H1 (cell line): ENCODE measurements around the gene AIPL1. TPM values are rescaled to one million over a fixed set of nuclear protein-coding genes. Genes with fewer than 3 reads are reported as not detected.

Source experiments
- KDM4A ChIP-seq: IDR thresholded peaks from one replicate; pipeline ENCODE4 v1.7.1; 2012; ENCODE audit warnings: low read depth, mild to moderate bottlenecking, moderate library complexity, low read length, inconsistent platforms; ENCODE audit not compliant: severe bottlenecking
- polyA plus RNA-seq, 7 experiments: library from polyadenylated mRNA; depleted of rRNA in 3 of 7; stranded (reverse) in 5 of 7; unstranded in 2 of 7; fragments of >200 nt in 5 of 7; fragments of 200-250 nt in 2 of 7; gene quantifications; 1 replicate in 5 of 7; 2 replicates in 1 of 7; 4 replicates in 1 of 7; pipeline versions ENCODE4 v1.2.1 to v1.2.3, GENCODE V29; 2011 to 2013; ENCODE audit warnings: missing spikeins in 2 of 7, mixed read lengths in 2 of 7
- total RNA-seq: library from RNA; stranded (reverse); fragmentation: NEBNext Ultra II Directional; extraction: Animal tissue kit (Norgen Biotek cat#: 25700); gene quantifications from 2 replicates; pipeline ENCODE4 v1.2.1, GENCODE V29; 2021
- TF ChIP-seq, protein P1 (sequence below): fragments of 300-600 bp; sonication (generic); IDR thresholded peaks from 2 replicates; pipeline ENCODE4 v1.7.1; 2012; ENCODE audit warnings: low read length, moderate library complexity, mild to moderate bottlenecking, inconsistent platforms; ENCODE audit not compliant: insufficient replicate concordance

AIPL1 gene
- total and polyA plus RNA-seq, 2 of the 8 experiments (the other 6 are each of a cell fraction or from before 2014, with no cell fraction given): 0.56 to 0.71 TPM

GRCh38 chr17:6376931-6377361 is 58.0 kb downstream of the AIPL1 start (continued):
- TF ChIP-seq, protein P1, sequence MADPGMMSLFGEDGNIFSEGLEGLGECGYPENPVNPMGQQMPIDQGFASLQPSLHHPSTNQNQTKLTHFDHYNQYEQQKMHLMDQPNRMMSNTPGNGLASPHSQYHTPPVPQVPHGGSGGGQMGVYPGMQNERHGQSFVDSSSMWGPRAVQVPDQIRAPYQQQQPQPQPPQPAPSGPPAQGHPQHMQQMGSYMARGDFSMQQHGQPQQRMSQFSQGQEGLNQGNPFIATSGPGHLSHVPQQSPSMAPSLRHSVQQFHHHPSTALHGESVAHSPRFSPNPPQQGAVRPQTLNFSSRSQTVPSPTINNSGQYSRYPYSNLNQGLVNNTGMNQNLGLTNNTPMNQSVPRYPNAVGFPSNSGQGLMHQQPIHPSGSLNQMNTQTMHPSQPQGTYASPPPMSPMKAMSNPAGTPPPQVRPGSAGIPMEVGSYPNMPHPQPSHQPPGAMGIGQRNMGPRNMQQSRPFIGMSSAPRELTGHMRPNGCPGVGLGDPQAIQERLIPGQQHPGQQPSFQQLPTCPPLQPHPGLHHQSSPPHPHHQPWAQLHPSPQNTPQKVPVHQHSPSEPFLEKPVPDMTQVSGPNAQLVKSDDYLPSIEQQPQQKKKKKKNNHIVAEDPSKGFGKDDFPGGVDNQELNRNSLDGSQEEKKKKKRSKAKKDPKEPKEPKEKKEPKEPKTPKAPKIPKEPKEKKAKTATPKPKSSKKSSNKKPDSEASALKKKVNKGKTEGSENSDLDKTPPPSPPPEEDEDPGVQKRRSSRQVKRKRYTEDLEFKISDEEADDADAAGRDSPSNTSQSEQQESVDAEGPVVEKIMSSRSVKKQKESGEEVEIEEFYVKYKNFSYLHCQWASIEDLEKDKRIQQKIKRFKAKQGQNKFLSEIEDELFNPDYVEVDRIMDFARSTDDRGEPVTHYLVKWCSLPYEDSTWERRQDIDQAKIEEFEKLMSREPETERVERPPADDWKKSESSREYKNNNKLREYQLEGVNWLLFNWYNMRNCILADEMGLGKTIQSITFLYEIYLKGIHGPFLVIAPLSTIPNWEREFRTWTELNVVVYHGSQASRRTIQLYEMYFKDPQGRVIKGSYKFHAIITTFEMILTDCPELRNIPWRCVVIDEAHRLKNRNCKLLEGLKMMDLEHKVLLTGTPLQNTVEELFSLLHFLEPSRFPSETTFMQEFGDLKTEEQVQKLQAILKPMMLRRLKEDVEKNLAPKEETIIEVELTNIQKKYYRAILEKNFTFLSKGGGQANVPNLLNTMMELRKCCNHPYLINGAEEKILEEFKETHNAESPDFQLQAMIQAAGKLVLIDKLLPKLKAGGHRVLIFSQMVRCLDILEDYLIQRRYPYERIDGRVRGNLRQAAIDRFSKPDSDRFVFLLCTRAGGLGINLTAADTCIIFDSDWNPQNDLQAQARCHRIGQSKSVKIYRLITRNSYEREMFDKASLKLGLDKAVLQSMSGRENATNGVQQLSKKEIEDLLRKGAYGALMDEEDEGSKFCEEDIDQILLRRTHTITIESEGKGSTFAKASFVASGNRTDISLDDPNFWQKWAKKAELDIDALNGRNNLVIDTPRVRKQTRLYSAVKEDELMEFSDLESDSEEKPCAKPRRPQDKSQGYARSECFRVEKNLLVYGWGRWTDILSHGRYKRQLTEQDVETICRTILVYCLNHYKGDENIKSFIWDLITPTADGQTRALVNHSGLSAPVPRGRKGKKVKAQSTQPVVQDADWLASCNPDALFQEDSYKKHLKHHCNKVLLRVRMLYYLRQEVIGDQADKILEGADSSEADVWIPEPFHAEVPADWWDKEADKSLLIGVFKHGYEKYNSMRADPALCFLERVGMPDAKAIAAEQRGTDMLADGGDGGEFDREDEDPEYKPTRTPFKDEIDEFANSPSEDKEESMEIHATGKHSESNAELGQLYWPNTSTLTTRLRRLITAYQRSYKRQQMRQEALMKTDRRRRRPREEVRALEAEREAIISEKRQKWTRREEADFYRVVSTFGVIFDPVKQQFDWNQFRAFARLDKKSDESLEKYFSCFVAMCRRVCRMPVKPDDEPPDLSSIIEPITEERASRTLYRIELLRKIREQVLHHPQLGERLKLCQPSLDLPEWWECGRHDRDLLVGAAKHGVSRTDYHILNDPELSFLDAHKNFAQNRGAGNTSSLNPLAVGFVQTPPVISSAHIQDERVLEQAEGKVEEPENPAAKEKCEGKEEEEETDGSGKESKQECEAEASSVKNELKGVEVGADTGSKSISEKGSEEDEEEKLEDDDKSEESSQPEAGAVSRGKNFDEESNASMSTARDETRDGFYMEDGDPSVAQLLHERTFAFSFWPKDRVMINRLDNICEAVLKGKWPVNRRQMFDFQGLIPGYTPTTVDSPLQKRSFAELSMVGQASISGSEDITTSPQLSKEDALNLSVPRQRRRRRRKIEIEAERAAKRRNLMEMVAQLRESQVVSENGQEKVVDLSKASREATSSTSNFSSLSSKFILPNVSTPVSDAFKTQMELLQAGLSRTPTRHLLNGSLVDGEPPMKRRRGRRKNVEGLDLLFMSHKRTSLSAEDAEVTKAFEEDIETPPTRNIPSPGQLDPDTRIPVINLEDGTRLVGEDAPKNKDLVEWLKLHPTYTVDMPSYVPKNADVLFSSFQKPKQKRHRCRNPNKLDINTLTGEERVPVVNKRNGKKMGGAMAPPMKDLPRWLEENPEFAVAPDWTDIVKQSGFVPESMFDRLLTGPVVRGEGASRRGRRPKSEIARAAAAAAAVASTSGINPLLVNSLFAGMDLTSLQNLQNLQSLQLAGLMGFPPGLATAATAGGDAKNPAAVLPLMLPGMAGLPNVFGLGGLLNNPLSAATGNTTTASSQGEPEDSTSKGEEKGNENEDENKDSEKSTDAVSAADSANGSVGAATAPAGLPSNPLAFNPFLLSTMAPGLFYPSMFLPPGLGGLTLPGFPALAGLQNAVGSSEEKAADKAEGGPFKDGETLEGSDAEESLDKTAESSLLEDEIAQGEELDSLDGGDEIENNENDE: no peak
- TF ChIP-seq KDM4A: no peak
